HEK293T (cell line): ENCODE data around the gene RGCC.

ENCODE experiments used
- CTCF ChIA-PET: fragments of 350-600 bp; formaldehyde crosslinking; extraction: SDS; loops from one replicate; lab custom pipeline; 2021; ENCODE audit warnings: antibody characterized with exemption, inconsistent platforms; lab: Yijun Ruan, JAX
- POLR2A ChIA-PET: fragments of 350-600 bp; formaldehyde crosslinking; extraction: SDS; loops from one replicate; lab custom pipeline; 2020; ENCODE audit warnings: antibody characterized with exemption, inconsistent platforms; lab: Yijun Ruan, JAX
- DNase-seq: peaks from one replicate; pipeline ENCODE4 v3.0.0; 2012; ENCODE audit warnings: mixed read lengths; ENCODE audit errors: extremely low spot score
- ARNT ChIP-seq: fragments of 450-650 bp; IDR thresholded peaks from 2 replicates; pipeline ENCODE4 v1.6.1; 2017; ENCODE audit warnings: mild to moderate bottlenecking
- BHLHE40 ChIP-seq: fragments of 450-650 bp; IDR thresholded peaks from 2 replicates; pipeline ENCODE4 v1.6.1; 2016; ENCODE audit warnings: mild to moderate bottlenecking, moderate library complexity, borderline replicate concordance
- CTBP1 ChIP-seq: fragments of 450-650 bp; IDR thresholded peaks from 2 replicates; pipeline ENCODE4 v1.6.1; 2016; ENCODE audit warnings: borderline replicate concordance
- ELF4 ChIP-seq: fragments of 450-650 bp; IDR thresholded peaks from 2 replicates; pipeline ENCODE4 v1.6.1; 2017; ENCODE audit warnings: antibody characterized with exemption
- FOXA1 ChIP-seq: fragments of 450-650 bp; IDR thresholded peaks from 2 replicates; pipeline ENCODE4 v1.6.1; 2016; ENCODE audit warnings: mild to moderate bottlenecking
- FOXK2 ChIP-seq: fragments of 450-650 bp; IDR thresholded peaks from 2 replicates; pipeline ENCODE4 v1.6.1; 2016; ENCODE audit warnings: mild to moderate bottlenecking
- FOXM1 ChIP-seq: fragments of 450-650 bp; IDR thresholded peaks from 2 replicates; pipeline ENCODE4 v1.6.1; 2017; ENCODE audit warnings: mild to moderate bottlenecking, borderline replicate concordance
- HDGF ChIP-seq: fragments of 450-650 bp; IDR thresholded peaks from 2 replicates; pipeline ENCODE4 v1.6.1; 2017; ENCODE audit warnings: antibody characterized with exemption, borderline replicate concordance
- L3MBTL2 ChIP-seq: fragments of 450-650 bp; conservative IDR thresholded peaks from 2 replicates; pipeline ENCODE4 v1.6.1; 2016; ENCODE audit warnings: mild to moderate bottlenecking
- LEF1 ChIP-seq: fragments of 450-650 bp; IDR thresholded peaks from 2 replicates; pipeline ENCODE4 v1.6.1; 2017; ENCODE audit warnings: mild to moderate bottlenecking, borderline replicate concordance
- NFRKB ChIP-seq: fragments of 450-650 bp; IDR thresholded peaks from 2 replicates; pipeline ENCODE4 v1.6.1; 2016; ENCODE audit warnings: mild to moderate bottlenecking, moderate library complexity
- SP1 ChIP-seq: fragments of 450-650 bp; IDR thresholded peaks from 2 replicates; pipeline ENCODE4 v1.6.1; 2017
- SUZ12 ChIP-seq: fragments of 450-650 bp; IDR thresholded peaks from 2 replicates; pipeline ENCODE4 v1.6.1; 2016; ENCODE audit warnings: mild to moderate bottlenecking
- TARDBP ChIP-seq: fragments of 450-650 bp; IDR thresholded peaks from 2 replicates; pipeline ENCODE4 v1.6.1; 2016
- ZNF384 ChIP-seq: fragments of 450-650 bp; IDR thresholded peaks from 2 replicates; pipeline ENCODE4 v1.6.1; 2016
- TF ChIP-seq, protein P1 (sequence below): fragments of 450-650 bp; IDR thresholded peaks from 2 replicates; pipeline ENCODE4 v1.6.1; 2016

Gene RGCC

DNA sequence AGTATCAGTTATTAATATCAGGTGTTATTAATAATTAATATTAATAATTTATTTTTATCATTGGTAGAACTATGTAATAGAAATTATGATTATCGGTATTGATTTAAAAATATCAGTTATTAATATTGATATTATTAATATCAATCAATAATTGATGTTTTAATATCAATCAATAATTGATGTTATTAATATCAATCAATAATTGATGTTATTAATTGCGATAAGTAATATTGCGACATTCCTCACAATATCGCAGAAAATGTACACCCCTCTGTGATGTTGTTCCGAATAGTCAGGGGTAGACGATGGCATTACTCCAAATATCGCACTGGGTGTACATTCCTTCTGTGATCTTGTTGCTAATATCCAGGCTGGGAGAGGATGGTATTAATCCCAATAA lies 3.7 kb upstream of the RGCC start:
- TF ChIP-seq ARNT (no peak), HDGF (no peak), ZNF384 (no peak), SP1 (no peak), FOXM1 (no peak), SUZ12 (no peak), BHLHE40 (no peak), ELF4 (no peak), CTBP1 (no peak), NFRKB (no peak), TARDBP (no peak), FOXA1 (no peak)
- TF ChIP-seq, protein P1, sequence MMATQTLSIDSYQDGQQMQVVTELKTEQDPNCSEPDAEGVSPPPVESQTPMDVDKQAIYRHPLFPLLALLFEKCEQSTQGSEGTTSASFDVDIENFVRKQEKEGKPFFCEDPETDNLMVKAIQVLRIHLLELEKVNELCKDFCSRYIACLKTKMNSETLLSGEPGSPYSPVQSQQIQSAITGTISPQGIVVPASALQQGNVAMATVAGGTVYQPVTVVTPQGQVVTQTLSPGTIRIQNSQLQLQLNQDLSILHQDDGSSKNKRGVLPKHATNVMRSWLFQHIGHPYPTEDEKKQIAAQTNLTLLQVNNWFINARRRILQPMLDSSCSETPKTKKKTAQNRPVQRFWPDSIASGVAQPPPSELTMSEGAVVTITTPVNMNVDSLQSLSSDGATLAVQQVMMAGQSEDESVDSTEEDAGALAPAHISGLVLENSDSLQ, result no peak
- no peak for DNase-seq
- ChIA-PET CTCF (no interaction called here), POLR2A (no interaction called here)

DNA sequence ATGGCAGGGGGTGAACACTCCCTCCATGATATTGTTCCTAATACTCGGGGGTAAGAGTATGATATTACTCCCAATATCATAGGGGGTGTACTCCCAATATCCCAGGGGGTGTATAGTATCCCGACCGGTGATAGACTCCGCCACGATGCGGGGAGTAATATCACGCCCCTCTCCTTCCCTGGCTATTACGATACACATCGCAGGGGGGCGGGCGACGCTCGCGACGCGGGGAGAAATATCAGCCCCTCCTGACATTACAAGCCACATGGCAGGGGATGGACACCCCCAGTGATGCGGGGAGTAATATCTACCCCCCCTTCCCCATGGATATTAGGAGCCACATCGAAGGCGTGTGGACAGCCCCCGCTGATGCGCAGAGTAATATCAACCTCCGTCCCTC lies 3.2 kb upstream of the RGCC start:
- no peak for DNase-seq
- ChIA-PET CTCF (no interaction called here), POLR2A (no interaction called here)
- TF ChIP-seq SP1 (no peak), HDGF (no peak), CTBP1 (no peak), ARNT (no peak), ZNF384 (no peak), TARDBP (no peak), FOXK2 (no peak), SUZ12 (no peak), FOXM1 (no peak), NFRKB (no peak), FOXA1 (no peak), L3MBTL2 (no peak), BHLHE40 (no peak), LEF1 (no peak), ELF4 (no peak)
- TF ChIP-seq, protein P1, result no peak

DNA sequence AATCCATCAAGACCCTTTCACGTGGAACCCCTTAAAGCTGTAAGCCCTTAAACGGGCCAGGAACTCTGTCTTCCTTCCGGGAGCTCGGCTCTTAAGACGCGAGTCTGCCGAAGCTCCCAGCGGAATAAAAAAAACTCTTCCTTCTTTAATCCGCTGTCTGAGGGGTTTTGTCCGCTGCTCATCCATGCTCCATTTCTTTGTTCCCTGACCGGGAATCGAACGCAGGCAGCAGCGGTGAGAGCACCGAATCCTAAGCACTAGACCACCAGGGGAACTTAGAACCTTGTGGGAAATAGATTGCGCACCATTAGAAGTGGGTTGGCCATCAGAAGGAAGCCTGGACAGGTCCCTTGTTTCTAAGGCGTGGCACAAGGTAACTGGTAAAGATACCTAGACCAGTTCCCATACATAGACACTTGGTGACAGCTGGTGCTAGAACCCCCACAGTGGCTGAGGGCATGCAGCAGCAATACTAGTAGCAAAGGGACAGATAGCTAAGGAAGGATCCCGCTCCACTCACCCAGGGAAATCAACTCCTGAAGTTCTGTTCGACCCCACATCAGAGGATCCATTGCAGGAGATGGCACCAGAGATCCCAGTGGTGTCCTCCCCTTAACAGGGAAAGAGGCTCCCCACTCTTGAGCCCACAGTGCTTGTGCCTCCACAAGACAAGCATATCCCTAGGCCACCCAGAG lies 1.5 kb upstream of the RGCC start:
- no peak for DNase-seq
- ChIA-PET CTCF (no interaction called here), POLR2A (no interaction called here)
- no peak for TF ChIP-seq ARNT

DNA sequence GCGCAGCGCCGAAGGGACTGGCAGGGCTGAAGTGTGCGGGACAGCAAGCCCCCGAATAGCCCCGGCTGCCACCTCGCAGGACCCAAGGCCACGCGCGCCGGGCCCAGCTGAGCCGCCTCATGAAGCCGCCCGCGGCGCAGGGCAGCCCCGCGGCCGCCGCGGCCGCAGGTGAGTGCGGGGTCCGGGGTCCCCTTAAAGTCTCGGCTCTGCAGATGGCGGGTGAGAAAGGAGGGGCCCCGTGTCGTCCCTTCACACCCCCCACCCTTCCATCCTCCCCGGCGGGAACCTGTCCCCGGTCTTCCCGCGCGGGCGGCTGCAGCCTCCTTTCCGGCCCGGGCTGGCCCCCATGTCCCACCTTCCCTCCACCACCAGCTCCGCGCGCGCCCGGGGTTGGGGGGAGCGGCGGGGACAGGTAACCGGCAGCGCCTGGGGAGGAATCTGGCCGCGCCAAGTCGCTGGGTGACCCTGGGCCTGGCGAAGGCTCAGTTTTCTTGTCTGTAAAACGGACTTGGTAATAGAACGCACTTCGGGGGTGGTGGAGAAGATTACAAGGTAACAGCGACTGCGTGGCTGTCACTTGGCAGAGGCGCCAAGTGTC lies 338 bp downstream of the RGCC start:
- CTCF ChIA-PET, result no interaction called here
- peak; percentile 21 for DNase-seq
- TF ChIP-seq ELF4, result no peak
- TF ChIP-seq ARNT, result no peak
- TF ChIP-seq ZNF384, result no peak
- no peak for TF ChIP-seq BHLHE40
- no peak for TF ChIP-seq FOXA1
- TF ChIP-seq SP1, result no peak
- no peak for TF ChIP-seq HDGF
- no peak for TF ChIP-seq FOXK2
- no peak for TF ChIP-seq SUZ12
- TF ChIP-seq FOXM1, result no peak
- no peak for TF ChIP-seq TARDBP
- TF ChIP-seq L3MBTL2, result no peak; the same call in 1 of the 2 replicates
- no peak for TF ChIP-seq CTBP1
- TF ChIP-seq NFRKB, result no peak
- TF ChIP-seq LEF1, result no peak
- POLR2A ChIA-PET, result no interaction called here

DNA sequence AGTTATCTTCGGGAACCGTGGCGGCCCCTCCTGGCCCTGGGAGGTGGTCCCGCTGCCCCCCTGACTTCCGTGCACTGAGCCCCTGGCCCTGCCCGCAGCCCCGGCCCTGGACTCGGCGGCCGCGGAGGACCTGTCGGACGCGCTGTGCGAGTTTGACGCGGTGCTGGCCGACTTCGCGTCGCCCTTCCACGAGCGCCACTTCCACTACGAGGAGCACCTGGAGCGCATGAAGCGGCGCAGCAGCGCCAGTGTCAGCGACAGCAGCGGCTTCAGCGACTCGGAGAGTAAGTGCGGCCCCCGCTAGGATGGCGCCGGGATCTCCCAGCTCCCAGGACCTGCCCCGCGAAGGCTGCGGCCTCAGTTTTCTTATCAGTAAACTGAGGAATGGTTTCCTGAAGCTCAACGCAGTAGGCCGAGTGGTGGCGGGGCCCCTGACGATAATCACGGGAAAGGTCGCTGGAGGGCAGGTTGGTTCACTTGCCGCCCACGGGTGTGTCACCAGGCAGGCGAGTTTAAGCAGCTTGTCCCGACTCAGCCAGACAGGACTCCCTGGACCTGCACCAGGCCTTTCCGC lies 924 bp downstream of the RGCC start:
- ChIA-PET POLR2A (no interaction called here), CTCF (interaction anchor here (0.6 to 1.4 kb wide), 2 partner anchors 47 to 299 kb away, joined by 3 to 4 read pairs; no protein-coding TSS in a partner anchor)
- TF ChIP-seq CTBP1 (no peak), ELF4 (no peak), L3MBTL2 (peak; percentile 75), ZNF384 (no peak)
- DNase-seq, result peak; percentile 45

DNA sequence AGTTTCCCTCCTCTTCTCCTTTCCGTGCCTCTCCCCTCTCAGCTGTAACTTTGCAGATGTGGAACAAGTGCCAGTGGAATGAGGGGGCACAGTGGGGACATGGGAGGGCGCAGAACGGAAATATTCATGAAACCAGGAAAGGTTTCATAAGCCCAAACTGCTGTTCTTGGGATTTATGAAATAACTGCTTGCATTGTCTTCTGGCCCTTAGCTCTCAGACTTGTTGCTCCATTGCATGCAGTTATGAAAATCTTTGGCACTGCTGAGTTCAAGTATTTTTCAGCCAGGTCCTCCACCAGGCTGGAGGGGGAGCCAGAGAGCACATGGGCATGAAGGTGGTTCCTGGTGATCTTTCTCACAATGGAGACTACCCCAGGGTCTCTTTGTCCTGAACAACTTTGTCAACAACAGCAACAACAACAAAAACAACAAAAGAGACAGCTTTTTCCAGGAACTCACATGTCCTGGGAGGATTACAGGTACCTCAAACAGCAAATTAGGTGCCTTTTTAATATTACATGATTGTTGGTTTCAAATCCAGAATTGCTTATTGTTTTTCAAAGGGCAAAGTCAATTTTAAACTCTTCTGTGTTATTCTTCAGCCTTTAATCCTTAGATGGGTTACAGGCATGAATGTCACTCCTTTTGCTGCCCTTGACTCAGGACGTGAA lies 1.5 kb downstream of the RGCC start:
- POLR2A ChIA-PET, result no interaction called here
- no peak for TF ChIP-seq TARDBP
- CTCF ChIA-PET, result interaction anchor here (0.6 to 1.4 kb wide), 5 partner anchors 11 to 807 kb away, joined by 3 to 4 read pairs (median 3); no protein-coding TSS in a partner anchor
- peak; percentile 62 for DNase-seq
